HEK293T (cell line): ENCODE data around the gene ARHGAP22.

Experiments
- CTCF ChIA-PET: fragments of 350-600 bp; formaldehyde crosslinking; extraction: SDS; loops from one replicate; lab custom pipeline; 2021; ENCODE audit warnings: antibody characterized with exemption, inconsistent platforms; lab: Yijun Ruan, JAX
- POLR2A ChIA-PET: fragments of 350-600 bp; formaldehyde crosslinking; extraction: SDS; loops from one replicate; lab custom pipeline; 2020; ENCODE audit warnings: antibody characterized with exemption, inconsistent platforms; lab: Yijun Ruan, JAX
- DNase-seq: peaks from one replicate; pipeline ENCODE4 v3.0.0; 2012; ENCODE audit warnings: mixed read lengths; ENCODE audit errors: extremely low spot score
- ARNT ChIP-seq: fragments of 450-650 bp; IDR thresholded peaks from 2 replicates; pipeline ENCODE4 v1.6.1; 2017; ENCODE audit warnings: mild to moderate bottlenecking
- BHLHE40 ChIP-seq: fragments of 450-650 bp; IDR thresholded peaks from 2 replicates; pipeline ENCODE4 v1.6.1; 2016; ENCODE audit warnings: mild to moderate bottlenecking, moderate library complexity, borderline replicate concordance
- CTBP1 ChIP-seq: fragments of 450-650 bp; IDR thresholded peaks from 2 replicates; pipeline ENCODE4 v1.6.1; 2016; ENCODE audit warnings: borderline replicate concordance
- ELF4 ChIP-seq: fragments of 450-650 bp; IDR thresholded peaks from 2 replicates; pipeline ENCODE4 v1.6.1; 2017; ENCODE audit warnings: antibody characterized with exemption
- FOXA1 ChIP-seq: fragments of 450-650 bp; IDR thresholded peaks from 2 replicates; pipeline ENCODE4 v1.6.1; 2016; ENCODE audit warnings: mild to moderate bottlenecking
- FOXK2 ChIP-seq: fragments of 450-650 bp; IDR thresholded peaks from 2 replicates; pipeline ENCODE4 v1.6.1; 2016; ENCODE audit warnings: mild to moderate bottlenecking
- FOXM1 ChIP-seq: fragments of 450-650 bp; IDR thresholded peaks from 2 replicates; pipeline ENCODE4 v1.6.1; 2017; ENCODE audit warnings: mild to moderate bottlenecking, borderline replicate concordance
- HDGF ChIP-seq: fragments of 450-650 bp; IDR thresholded peaks from 2 replicates; pipeline ENCODE4 v1.6.1; 2017; ENCODE audit warnings: antibody characterized with exemption, borderline replicate concordance
- L3MBTL2 ChIP-seq: fragments of 450-650 bp; conservative IDR thresholded peaks from 2 replicates; pipeline ENCODE4 v1.6.1; 2016; ENCODE audit warnings: mild to moderate bottlenecking
- LEF1 ChIP-seq: fragments of 450-650 bp; IDR thresholded peaks from 2 replicates; pipeline ENCODE4 v1.6.1; 2017; ENCODE audit warnings: mild to moderate bottlenecking, borderline replicate concordance
- NFRKB ChIP-seq: fragments of 450-650 bp; IDR thresholded peaks from 2 replicates; pipeline ENCODE4 v1.6.1; 2016; ENCODE audit warnings: mild to moderate bottlenecking, moderate library complexity
- SP1 ChIP-seq: fragments of 450-650 bp; IDR thresholded peaks from 2 replicates; pipeline ENCODE4 v1.6.1; 2017
- SUZ12 ChIP-seq: fragments of 450-650 bp; IDR thresholded peaks from 2 replicates; pipeline ENCODE4 v1.6.1; 2016; ENCODE audit warnings: mild to moderate bottlenecking
- TARDBP ChIP-seq: fragments of 450-650 bp; IDR thresholded peaks from 2 replicates; pipeline ENCODE4 v1.6.1; 2016
- ZNF384 ChIP-seq: fragments of 450-650 bp; IDR thresholded peaks from 2 replicates; pipeline ENCODE4 v1.6.1; 2016
- TF ChIP-seq, protein P1 (sequence below): fragments of 450-650 bp; IDR thresholded peaks from 2 replicates; pipeline ENCODE4 v1.6.1; 2016

Gene ARHGAP22

GRCh38 chr10:48517482-48517881, 87.4 kb downstream of the ARHGAP22 start:
- ChIA-PET CTCF (no interaction called here), POLR2A (no interaction called here)
- DNase-seq = no peak
- TF ChIP-seq TARDBP (no peak), LEF1 (no peak), HDGF (no peak), L3MBTL2 (no peak), SP1 (no peak), ARNT (no peak), ELF4 (no peak)

DNA sequence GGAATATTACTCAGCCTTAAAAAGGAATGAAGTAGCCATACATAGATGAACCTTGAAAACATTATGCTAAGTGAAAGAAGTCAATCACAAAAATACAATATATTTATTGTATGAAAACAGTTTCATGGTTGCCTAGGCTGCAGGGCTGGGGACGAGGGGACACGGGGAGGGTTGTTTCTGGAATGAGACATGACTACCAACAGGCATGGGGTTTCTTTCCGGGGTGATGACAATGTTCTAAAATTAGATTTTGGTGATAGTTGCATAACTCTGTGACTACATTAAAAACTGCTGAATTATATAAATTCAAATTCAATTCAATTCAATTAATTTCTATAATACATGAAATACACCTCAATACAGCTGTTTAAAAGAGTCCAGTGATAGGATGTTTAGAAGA, 88.0 kb downstream of the ARHGAP22 start:
- ChIA-PET POLR2A (no interaction called here), CTCF (no interaction called here)
- DNase-seq = no peak
- TF ChIP-seq HDGF = no peak
- TF ChIP-seq ELF4 = no peak
- no peak for TF ChIP-seq FOXM1
- no peak for TF ChIP-seq SP1
- TF ChIP-seq BHLHE40 = no peak

GRCh38 chr10:48514916-48515315, 90.0 kb downstream of the ARHGAP22 start:
- ChIA-PET CTCF (no interaction called here), POLR2A (no interaction called here)
- DNase-seq = no peak
- TF ChIP-seq BHLHE40 (no peak), SUZ12 (no peak), CTBP1 (no peak), ZNF384 (no peak), ARNT (no peak), SP1 (no peak), FOXA1 (no peak), TARDBP (no peak), FOXM1 (no peak), LEF1 (no peak), L3MBTL2 (no peak), NFRKB (no peak)
- TF ChIP-seq, protein P1, sequence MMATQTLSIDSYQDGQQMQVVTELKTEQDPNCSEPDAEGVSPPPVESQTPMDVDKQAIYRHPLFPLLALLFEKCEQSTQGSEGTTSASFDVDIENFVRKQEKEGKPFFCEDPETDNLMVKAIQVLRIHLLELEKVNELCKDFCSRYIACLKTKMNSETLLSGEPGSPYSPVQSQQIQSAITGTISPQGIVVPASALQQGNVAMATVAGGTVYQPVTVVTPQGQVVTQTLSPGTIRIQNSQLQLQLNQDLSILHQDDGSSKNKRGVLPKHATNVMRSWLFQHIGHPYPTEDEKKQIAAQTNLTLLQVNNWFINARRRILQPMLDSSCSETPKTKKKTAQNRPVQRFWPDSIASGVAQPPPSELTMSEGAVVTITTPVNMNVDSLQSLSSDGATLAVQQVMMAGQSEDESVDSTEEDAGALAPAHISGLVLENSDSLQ = no peak

DNA sequence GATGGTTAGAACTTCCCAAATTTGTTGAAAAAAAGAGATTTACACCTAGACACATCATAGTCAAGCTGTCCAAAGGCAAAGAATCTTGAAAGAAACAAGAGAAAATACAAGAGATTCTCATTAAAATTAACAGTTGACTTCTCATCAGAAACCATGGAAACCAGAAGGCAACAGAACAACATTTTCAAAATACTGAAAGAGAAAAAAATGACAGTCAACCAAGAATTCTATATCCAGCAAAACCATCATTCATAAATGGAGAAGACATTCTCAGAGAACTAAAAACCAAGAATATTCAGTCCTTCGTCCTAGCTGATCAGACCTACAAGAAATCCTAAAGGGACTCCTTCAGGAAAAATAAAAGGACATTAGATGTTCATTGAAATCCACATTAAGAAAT, 90.6 kb downstream of the ARHGAP22 start:
- TF ChIP-seq ZNF384 = no peak
- no peak for TF ChIP-seq FOXM1
- no peak for TF ChIP-seq CTBP1
- no peak for TF ChIP-seq BHLHE40
- no peak for TF ChIP-seq FOXA1
- TF ChIP-seq ARNT = no peak
- TF ChIP-seq SP1 = no peak
- DNase-seq = no peak
- POLR2A ChIA-PET = no interaction called here
- CTCF ChIA-PET = no interaction called here

GRCh38 chr10:48512861-48513260, 92.0 kb downstream of the ARHGAP22 start:
- TF ChIP-seq FOXM1 = no peak
- no peak for TF ChIP-seq SUZ12
- TF ChIP-seq SP1 = no peak
- no peak for TF ChIP-seq ELF4
- TF ChIP-seq HDGF = no peak
- TF ChIP-seq LEF1 = no peak
- TF ChIP-seq L3MBTL2 = no peak
- no peak for TF ChIP-seq ARNT
- TF ChIP-seq FOXK2 = no peak
- TF ChIP-seq CTBP1 = no peak
- TF ChIP-seq, protein P1 = no peak
- no peak for TF ChIP-seq NFRKB
- no peak for TF ChIP-seq ZNF384
- TF ChIP-seq BHLHE40 = no peak
- no peak for TF ChIP-seq FOXA1
- TF ChIP-seq TARDBP = no peak
- POLR2A ChIA-PET = no interaction called here
- CTCF ChIA-PET = interaction anchor here (0.6 kb wide), 1 partner anchor 67 kb away, joined by 3 read pairs; no protein-coding TSS in a partner anchor

DNA sequence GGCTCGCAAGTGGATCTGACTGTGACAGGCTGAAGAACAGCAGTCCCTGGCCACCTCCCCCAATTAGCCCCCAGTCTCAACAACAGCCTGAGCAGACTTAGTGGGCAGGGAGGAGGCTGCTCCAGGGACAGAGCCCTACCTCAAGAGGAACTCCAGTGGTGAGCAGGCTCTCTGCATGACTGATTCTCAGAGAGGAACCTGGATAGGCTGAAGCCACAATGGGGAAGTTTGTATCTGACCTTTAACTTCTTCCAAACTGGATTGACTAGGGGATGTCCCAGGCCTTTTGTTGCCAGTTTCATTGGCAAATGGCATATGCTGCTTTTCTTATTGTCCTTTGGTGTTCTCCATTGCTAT, 93.0 kb downstream of the ARHGAP22 start:
- no peak for DNase-seq
- ChIA-PET CTCF (no interaction called here), POLR2A (no interaction called here)
- no peak for TF ChIP-seq LEF1
- no peak for TF ChIP-seq ELF4
- no peak for TF ChIP-seq HDGF
- TF ChIP-seq BHLHE40 = no peak
- no peak for TF ChIP-seq FOXA1
- TF ChIP-seq FOXM1 = no peak
- no peak for TF ChIP-seq SP1
- no peak for TF ChIP-seq SUZ12
- TF ChIP-seq L3MBTL2 = no peak
- TF ChIP-seq NFRKB = no peak
- TF ChIP-seq, protein P1 = no peak
- no peak for TF ChIP-seq FOXK2
- no peak for TF ChIP-seq TARDBP
- no peak for TF ChIP-seq ZNF384
- TF ChIP-seq ARNT = no peak
- TF ChIP-seq CTBP1 = no peak

More at GRCh38 chr10:48512861-48513260, 92.0 kb downstream of the ARHGAP22 start:
- DNase-seq = no peak
